Skeletal muscle tissue (tissue), 4 donors: ENCODE measurements around the gene ARFRP1. TPM values are rescaled to one million over a fixed set of nuclear protein-coding genes. Genes with fewer than 3 reads are reported as not detected.

ENCODE experiments used
- H3K27ac ChIP-seq: one replicate; pipeline ENCODE4 v1.7.0; 2013; ENCODE audit warnings: mild to moderate bottlenecking, low read depth, low read length, inconsistent platforms
- H3K27me3 ChIP-seq, 3 donors: one replicate each; pipeline ENCODE4 v1.7.0; 2013; ENCODE audit warnings: low read length in 3 of 3; ENCODE audit not compliant: control insufficient read depth in 3 of 3, insufficient read depth in 3 of 3
- H3K36me3 ChIP-seq, 3 donors: one replicate each; pipeline ENCODE4 v1.7.0; 2013; ENCODE audit warnings: low read length in 3 of 3; ENCODE audit not compliant: control insufficient read depth in 3 of 3, insufficient read depth in 3 of 3
- H3K4me1 ChIP-seq, 3 donors: one replicate each; pipeline ENCODE4 v1.7.0; 2013; ENCODE audit warnings: low read length in 3 of 3, mild to moderate bottlenecking in 3 of 3; ENCODE audit not compliant: control insufficient read depth in 3 of 3, insufficient read depth in 3 of 3
- H3K4me3 ChIP-seq, 3 donors: one replicate each; pipeline ENCODE4 v1.7.0; 2013; ENCODE audit warnings: low read length in 3 of 3
- H3K9ac ChIP-seq, 3 donors: one replicate each; pipeline ENCODE4 v1.7.0; 2013; ENCODE audit warnings: low read length in 3 of 3, mild to moderate bottlenecking in 3 of 3, moderate library complexity in 2 of 3, low read depth in 1 of 3
- H3K9me3 ChIP-seq, 3 donors: one replicate each; pipeline ENCODE4 v1.7.0; 2013; ENCODE audit warnings: low read length in 3 of 3; ENCODE audit not compliant: control insufficient read depth in 3 of 3
- total RNA-seq: library from RNA; depleted of rRNA; stranded (reverse); fragments of >200 nt; gene quantifications from one replicate; pipeline ENCODE4 v1.2.3, GENCODE V29; 2014
- donor health status: Osteomylitis.

The ARFRP1 gene
- total RNA-seq, 1 donor from 2014 or later, result 13.0 TPM

GRCh38 chr20:63697357-63697867 lies 10.4 kb downstream of the ARFRP1 start:
- Histone ChIP-seq H3K9me3 (no peaks in the 10 kb centered on the region), H3K36me3 (peaks cover 9 to 17% (median 14%) of the 10 kb centered on the region in 3 donors), H3K4me3 (no peak overlapping the region), H3K27me3 (no peaks in the 10 kb centered on the region), H3K9ac (peak overlapping the region in 1 of 3 donors; percentile 62), H3K4me1 (peaks cover 30 to 45% (median 41%) of the 10 kb centered on the region in 3 donors), H3K27ac (peak overlapping the region; percentile 5)

- peaks cover 32 to 45% (median 41%) of the 10 kb centered on the region in 3 donors for H3K4me1 ChIP-seq
- H3K9me3 ChIP-seq, result no peaks in the 10 kb centered on the region
- H3K36me3 ChIP-seq, result peaks cover 9 to 17% (median 14%) of the 10 kb centered on the region in 3 donors
- peak within 1 kb of the TSS; percentile 5 for H3K27ac ChIP-seq
- peak within 1 kb of the TSS in 2 of 3 donors; percentile 27 to 41 for H3K4me3 ChIP-seq
- no peaks in the 10 kb centered on the region for H3K27me3 ChIP-seq
- peak within 1 kb of the TSS in 2 of 3 donors; percentile 32 to 62 for H3K9ac ChIP-seq
Measured at GRCh38 chr20:63696628-63697356, 11.0 kb downstream of the ARFRP1 start, which contains the start of gene TNFRSF6B. TNFRSF6B (plus strand) TSS chr20:63696652; CDS start chr20:63696768, 116 bp downstream.

DNA sequence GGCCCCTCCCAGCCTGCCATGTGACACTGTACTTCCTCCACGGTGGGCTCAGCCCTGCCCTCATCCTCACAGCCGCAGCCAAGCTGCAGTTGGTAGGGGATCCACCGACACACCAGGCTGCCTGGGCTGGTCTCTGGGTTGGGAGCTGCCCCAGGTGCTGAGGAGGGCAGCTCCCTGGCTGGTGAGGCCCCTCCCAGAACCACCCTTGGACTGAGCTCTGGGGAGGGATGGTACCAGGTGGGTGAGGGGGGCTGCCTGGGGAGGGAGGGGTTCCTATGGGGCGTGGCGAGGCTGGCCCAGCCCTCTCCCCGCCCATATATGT lies 11.5 kb downstream of the ARFRP1 start:
- Histone ChIP-seq H3K36me3 (peaks cover 9 to 14% (median 13%) of the 10 kb centered on the region in 3 donors), H3K27me3 (no peaks in the 10 kb centered on the region), H3K9ac (no peak overlapping the region), H3K4me3 (peak overlapping the region in 1 of 3 donors; percentile 41), H3K27ac (no peak overlapping the region), H3K4me1 (peaks cover 32 to 45% (median 41%) of the 10 kb centered on the region in 3 donors), H3K9me3 (no peaks in the 10 kb centered on the region)

DNA sequence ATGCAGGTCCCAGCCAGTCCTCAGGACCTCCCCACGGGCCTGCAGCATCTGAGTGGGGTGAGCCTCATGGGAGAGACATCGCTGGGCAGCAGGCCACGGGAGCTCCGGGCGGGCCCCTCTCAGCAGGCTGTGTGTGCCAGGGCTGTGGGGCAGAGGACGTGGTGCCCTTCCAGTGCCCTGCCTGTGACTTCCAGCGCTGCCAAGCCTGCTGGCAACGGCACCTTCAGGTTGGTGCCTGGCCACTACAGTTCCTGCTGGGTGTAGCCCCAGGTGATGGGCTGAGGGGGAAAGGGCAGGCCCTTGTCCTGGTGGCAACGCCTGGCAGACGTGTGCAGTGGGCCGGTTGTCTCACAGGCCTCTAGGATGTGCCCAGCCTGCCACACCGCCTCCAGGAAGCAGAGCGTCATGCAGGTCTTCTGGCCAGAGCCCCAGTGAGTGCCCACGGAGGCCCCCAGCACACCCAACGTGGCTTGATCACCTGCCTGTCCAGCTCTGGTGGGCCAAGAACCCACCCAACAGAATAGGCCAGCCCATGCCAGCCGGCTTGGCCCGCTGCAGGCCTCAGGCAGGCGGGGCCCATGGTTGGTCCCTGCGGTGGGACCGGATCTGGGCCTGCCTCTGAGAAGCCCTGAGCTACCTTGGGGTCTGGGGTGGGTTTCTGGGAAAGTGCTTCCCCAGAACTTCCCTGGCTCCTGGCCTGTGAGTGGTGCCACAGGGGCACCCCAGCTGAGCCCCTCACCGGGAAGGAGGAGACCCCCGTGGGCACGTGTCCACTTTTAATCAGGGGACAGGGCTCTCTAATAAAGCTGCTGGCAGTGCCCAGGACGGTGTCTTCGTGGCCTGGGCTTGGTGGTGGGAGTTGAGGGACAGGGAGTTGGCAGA lies 12.1 kb downstream of the ARFRP1 start:
- H3K4me1 ChIP-seq, result peaks cover 32 to 45% (median 41%) of the 10 kb centered on the region in 3 donors
- peak overlapping the region in 1 of 3 donors; percentile 33 for H3K9ac ChIP-seq
- no peak overlapping the region for H3K27ac ChIP-seq

DNA sequence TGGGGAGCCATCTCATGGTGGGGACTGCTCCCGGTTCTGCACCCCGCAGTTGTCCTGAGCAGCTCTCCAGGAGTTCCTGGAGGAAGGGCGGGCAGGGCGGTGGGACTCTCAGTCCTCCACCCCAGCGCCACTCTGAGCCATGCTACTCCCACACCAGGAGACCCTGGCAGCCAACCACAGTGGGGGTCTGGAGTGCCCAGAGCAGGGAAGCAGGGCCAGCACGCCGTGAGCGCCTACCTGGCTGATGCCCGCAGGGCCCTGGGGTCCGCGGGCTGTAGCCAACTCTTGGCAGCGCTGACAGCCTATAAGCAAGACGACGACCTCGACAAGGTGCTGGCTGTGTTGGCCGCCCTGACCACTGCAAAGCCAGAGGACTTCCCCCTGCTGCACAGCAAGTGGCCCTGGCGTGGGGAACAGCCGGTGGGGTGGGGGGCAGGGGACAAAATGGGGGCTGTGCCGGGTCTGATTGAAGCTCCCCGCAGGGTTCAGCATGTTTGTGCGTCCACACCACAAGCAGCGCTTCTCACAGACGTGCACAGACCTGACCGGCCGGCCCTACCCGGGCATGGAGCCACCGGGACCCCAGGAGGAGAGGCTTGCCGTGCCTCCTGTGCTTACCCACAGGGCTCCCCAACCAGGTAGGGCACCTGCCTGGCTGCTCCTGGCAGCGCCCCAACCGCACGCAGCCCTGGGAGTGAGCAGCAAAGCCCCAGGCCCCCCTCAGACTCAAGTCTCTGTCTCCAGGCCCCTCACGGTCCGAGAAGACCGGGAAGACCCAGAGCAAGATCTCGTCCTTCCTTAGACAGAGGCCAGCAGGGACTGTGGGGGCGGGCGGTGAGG lies 13.0 kb downstream of the ARFRP1 start:
- Histone ChIP-seq H3K27me3 (no peaks in the 10 kb centered on the region), H3K36me3 (peaks cover 4 to 11% (median 10%) of the 10 kb centered on the region in 3 donors), H3K4me3 (no peak overlapping the region), H3K9ac (peak overlapping the region in 1 of 3 donors; percentile 33), H3K4me1 (peaks cover 32 to 45% (median 41%) of the 10 kb centered on the region in 3 donors), H3K9me3 (no peaks in the 10 kb centered on the region), H3K27ac (no peak overlapping the region)

More for the DNA sequence above, 12.1 kb downstream of the ARFRP1 start:
- no peaks in the 10 kb centered on the region for H3K9me3 ChIP-seq
- no peak overlapping the region for H3K4me3 ChIP-seq
- H3K36me3 ChIP-seq, result peaks cover 9 to 14% (median 12%) of the 10 kb centered on the region in 3 donors
- H3K27me3 ChIP-seq, result no peaks in the 10 kb centered on the region

DNA sequence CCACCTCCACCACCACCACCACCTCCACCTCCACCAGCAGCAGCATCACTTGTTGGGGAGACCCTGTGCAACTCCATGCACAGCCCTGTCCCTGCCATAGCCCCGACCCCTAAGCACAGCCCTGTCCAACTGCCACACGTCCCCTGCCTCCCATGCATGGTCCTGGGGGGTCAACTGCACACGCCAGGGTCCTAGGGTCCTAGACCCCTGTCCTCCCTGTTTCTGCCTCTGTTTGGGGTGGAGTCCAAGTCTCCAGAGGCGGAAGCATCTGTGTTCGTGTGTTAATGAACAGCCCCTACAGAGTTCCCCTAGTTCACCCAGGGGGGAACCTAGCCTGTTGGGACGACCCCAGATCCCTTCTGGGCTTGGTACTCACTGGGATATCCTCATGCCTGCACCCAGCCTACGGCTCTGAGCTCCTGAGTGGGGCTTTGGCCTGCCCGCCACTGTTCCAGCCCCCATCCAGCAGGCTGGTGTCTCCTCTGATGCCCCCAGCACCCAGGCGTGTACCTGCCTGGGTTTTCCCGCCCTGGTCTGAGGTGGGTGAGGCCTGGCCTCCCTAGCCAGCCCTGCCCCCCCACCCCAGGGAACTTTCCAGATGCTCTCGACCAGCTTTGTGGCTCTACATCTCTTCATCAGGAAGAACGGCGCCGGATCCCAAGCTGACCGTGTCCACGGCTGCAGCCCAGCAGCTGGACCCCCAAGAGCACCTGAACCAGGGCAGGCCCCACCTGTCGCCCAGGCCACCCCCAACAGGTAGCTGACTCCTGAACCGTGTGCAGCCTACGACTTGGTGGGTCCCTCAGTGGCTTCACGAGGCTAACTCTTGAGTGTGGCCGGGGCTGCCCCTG lies 13.8 kb downstream of the ARFRP1 start:
- H3K9me3 ChIP-seq, result no peaks in the 10 kb centered on the region
- H3K27ac ChIP-seq, result no peak overlapping the region
- H3K27me3 ChIP-seq, result no peaks in the 10 kb centered on the region
- peak overlapping the region in 1 of 3 donors; percentile 16 for H3K9ac ChIP-seq
- peaks cover 28 to 36% (median 33%) of the 10 kb centered on the region in 3 donors for H3K4me1 ChIP-seq
- H3K4me3 ChIP-seq, result no peak overlapping the region
- peaks cover 4 to 11% (median 10%) of the 10 kb centered on the region in 3 donors for H3K36me3 ChIP-seq

DNA sequence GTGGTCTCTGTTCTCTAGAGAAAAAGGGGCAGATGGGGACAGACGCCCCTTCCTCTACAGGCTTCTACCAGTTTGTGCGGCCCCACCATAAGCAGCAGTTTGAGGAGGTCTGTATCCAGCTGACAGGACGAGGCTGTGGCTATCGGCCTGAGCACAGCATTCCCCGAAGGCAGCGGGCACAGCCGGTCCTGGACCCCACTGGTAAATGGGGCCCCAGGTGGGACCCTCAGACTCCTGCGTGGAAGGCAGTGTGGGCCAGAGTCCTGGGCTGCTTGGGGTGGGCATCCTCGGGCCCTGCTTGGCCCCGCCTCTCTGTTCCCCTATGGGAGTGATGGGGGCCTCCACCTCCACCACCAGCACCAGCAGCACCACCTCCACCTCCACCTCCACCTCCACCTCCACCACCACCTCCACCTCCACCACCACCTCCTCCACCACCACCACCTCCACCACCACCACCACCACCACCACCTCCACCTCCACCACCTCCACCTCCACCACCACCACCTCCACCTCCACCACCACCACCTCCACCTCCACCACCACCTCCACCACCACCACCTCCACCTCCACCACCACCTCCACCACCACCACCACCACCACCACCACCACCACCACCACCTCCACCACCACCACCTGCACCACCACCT lies 14.6 kb downstream of the ARFRP1 start:
- no peak overlapping the region for H3K27ac ChIP-seq
- no peaks in the 10 kb centered on the region for H3K27me3 ChIP-seq
- peaks cover 4 to 11% (median 10%) of the 10 kb centered on the region in 3 donors for H3K36me3 ChIP-seq
- H3K4me3 ChIP-seq, result no peak overlapping the region
- H3K4me1 ChIP-seq, result peaks cover 20 to 33% (median 31%) of the 10 kb centered on the region in 3 donors
- H3K9ac ChIP-seq, result no peak overlapping the region
- no peaks in the 10 kb centered on the region for H3K9me3 ChIP-seq

DNA sequence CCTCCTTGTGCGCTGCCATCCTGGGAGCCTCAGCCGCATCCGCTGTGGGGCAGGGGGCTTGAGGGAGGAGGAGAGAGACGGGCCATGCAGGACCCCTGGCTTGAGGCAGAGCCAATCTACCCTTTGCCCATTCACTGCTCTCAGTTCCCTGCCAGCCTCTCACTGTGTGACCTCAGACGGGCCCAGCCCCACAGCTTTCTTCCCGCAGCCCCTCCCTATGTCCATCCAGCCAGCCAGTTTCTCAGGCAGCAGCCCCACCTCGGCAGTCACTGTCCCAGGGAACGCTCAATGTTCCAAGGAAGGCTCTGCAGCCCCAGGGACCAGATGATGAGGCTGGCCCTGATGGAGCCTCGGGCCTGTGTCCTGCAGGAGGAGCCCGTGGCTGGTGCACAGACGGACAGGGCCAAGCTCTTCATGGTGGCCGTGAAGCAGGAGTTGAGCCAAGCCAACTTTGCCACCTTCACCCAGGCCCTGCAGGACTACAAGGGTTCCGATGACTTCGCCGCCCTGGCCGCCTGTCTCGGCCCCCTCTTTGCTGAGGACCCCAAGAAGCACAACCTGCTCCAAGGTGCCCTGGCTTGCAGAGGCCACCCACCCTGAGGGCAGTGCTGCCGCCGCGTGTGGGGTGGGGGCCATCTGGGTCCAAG lies 15.2 kb downstream of the ARFRP1 start:
- peaks cover 20 to 33% (median 32%) of the 10 kb centered on the region in 3 donors for H3K4me1 ChIP-seq
- H3K4me3 ChIP-seq, result no peak overlapping the region
- no peaks in the 10 kb centered on the region for H3K27me3 ChIP-seq
- H3K27ac ChIP-seq, result no peak overlapping the region
- H3K36me3 ChIP-seq, result peaks cover 4 to 11% (median 10%) of the 10 kb centered on the region in 3 donors
- no peak overlapping the region for H3K9ac ChIP-seq
- H3K9me3 ChIP-seq, result no peaks in the 10 kb centered on the region
